HG02884 (cell line): Measurements from ENCODE around the gene PHF2.

Experiments
- ATAC-seq: cut with Tn5 transposase; IDR thresholded peaks from one replicate; pipeline ENCODE4 v1.9.1; 2021; ENCODE audit warnings: mild to moderate bottlenecking, moderate library complexity; ENCODE audit not compliant: unreplicated experiment

The PHF2 gene

GRCh38 chr9:93623753-93624152 is 47.4 kb downstream of the PHF2 start:
- ATAC-seq: no peak

- ATAC-seq: no peak
Measured at GRCh38 chr9:93624431-93624834, 48.0 kb downstream of the PHF2 start.

GRCh38 chr9:93624977-93625376 is 48.6 kb downstream of the PHF2 start:
- no peak for ATAC-seq

- no peak for ATAC-seq
Measured at GRCh38 chr9:93629920-93630319, 53.5 kb downstream of the PHF2 start.

- ATAC-seq: no peak
Measured at GRCh38 chr9:93630806-93631411, 54.5 kb downstream of the PHF2 start.

GRCh38 chr9:93633492-93634221 is 57.3 kb downstream of the PHF2 start:
- no peak for ATAC-seq

- no peak for ATAC-seq
Measured at GRCh38 chr9:93634311-93635185, 58.2 kb downstream of the PHF2 start.

- no peak for ATAC-seq
Measured at GRCh38 chr9:93635186-93636107, 59.1 kb downstream of the PHF2 start.

- ATAC-seq: no peak
Measured at GRCh38 chr9:93636172-93636661, 59.8 kb downstream of the PHF2 start.

- no peak for ATAC-seq
Measured at GRCh38 chr9:93636667-93637066, 60.3 kb downstream of the PHF2 start.

GRCh38 chr9:93637886-93638285 is 61.5 kb downstream of the PHF2 start:
- ATAC-seq: no peak

GRCh38 chr9:93640027-93640426 is 63.6 kb downstream of the PHF2 start:
- ATAC-seq: no peak

GRCh38 chr9:93642961-93643360 is 66.6 kb downstream of the PHF2 start:
- ATAC-seq: no peak

- no peak for ATAC-seq
Measured at GRCh38 chr9:93644397-93645088, 68.2 kb downstream of the PHF2 start.

GRCh38 chr9:93645149-93645889 is 68.9 kb downstream of the PHF2 start:
- ATAC-seq: no peak

GRCh38 chr9:93645921-93646639 is 69.7 kb downstream of the PHF2 start:
- no peak for ATAC-seq

GRCh38 chr9:93646640-93647178 is 70.3 kb downstream of the PHF2 start:
- ATAC-seq: no peak

GRCh38 chr9:93648181-93648580 is 71.8 kb downstream of the PHF2 start:
- ATAC-seq: no peak
